DLD1 (cell line): ENCODE data around the gene GAB2.
"Not testable (repeated sequence)": the region's sequence is repeated elsewhere in the genome, so short reads cannot be mapped to it uniquely, and the experiment has no call there.

Experiments used
- in situ Hi-C: cut with HindIII; loops from 2 replicates; pipeline ENCODE4 v1.10.0; 2017; ENCODE audit warnings: low sequenced_read_pairs

The GAB2 gene

GRCh38 chr11:78290293-78291176 is 127.1 kb downstream of the GAB2 start:
- in situ Hi-C loops, result no loop called here

GRCh38 chr11:78289552-78290292 is 127.9 kb downstream of the GAB2 start:
- in situ Hi-C loops, result no loop called here

- in situ Hi-C loops, result no loop called here
Measured at GRCh38 chr11:78284260-78284659, 133.4 kb downstream of the GAB2 start.

GRCh38 chr11:78282821-78283220 is 134.8 kb downstream of the GAB2 start:
- in situ Hi-C loops, result no loop called here

- in situ Hi-C loops, result no loop called here
Measured at GRCh38 chr11:78281511-78281910, 136.1 kb downstream of the GAB2 start.

- in situ Hi-C loops, result no loop called here
Measured at GRCh38 chr11:78277314-78277994, 140.2 kb downstream of the GAB2 start.

- in situ Hi-C loops, result no loop called here
Measured at GRCh38 chr11:78276311-78276710, 141.3 kb downstream of the GAB2 start.

GRCh38 chr11:78274739-78275138 is 142.9 kb downstream of the GAB2 start:
- in situ Hi-C loops, result no loop called here

GRCh38 chr11:78272625-78273269 is 144.9 kb downstream of the GAB2 start:
- in situ Hi-C loops, result not testable (repeated sequence)

GRCh38 chr11:78271801-78272200 is 145.8 kb downstream of the GAB2 start:
- in situ Hi-C loops, result not testable (repeated sequence)

GRCh38 chr11:78270971-78271370 is 146.6 kb downstream of the GAB2 start:
- in situ Hi-C loops, result no loop called here

GRCh38 chr11:78269806-78270205 is 147.8 kb downstream of the GAB2 start:
- in situ Hi-C loops, result no loop called here

- in situ Hi-C loops, result no loop called here
Measured at GRCh38 chr11:78268591-78269410, 148.8 kb downstream of the GAB2 start.

GRCh38 chr11:78266451-78266850 is 151.2 kb downstream of the GAB2 start:
- in situ Hi-C loops, result no loop called here

- in situ Hi-C loops, result no loop called here
Measured at GRCh38 chr11:78265326-78265725, 152.3 kb downstream of the GAB2 start.

GRCh38 chr11:78262691-78263090 is 154.9 kb downstream of the GAB2 start:
- in situ Hi-C loops, result no loop called here

- in situ Hi-C loops, result no loop called here
Measured at GRCh38 chr11:78262238-78262637, 155.4 kb downstream of the GAB2 start.

GRCh38 chr11:78261828-78262227 is 155.8 kb downstream of the GAB2 start:
- in situ Hi-C loops, result no loop called here

GRCh38 chr11:78261367-78261766 is 156.3 kb downstream of the GAB2 start:
- in situ Hi-C loops, result no loop called here
